Lower leg skin (tissue), 4 donors: ENCODE measurements around the gene MAP1LC3B. TPM values are rescaled to one million over a fixed set of nuclear protein-coding genes. Genes with fewer than 3 reads are reported as not detected.
A peak's percentile ranks its signal among the peaks of the same experiment; 100 is the strongest.

ENCODE experiments used
- DNase-seq, 2 donors: peaks; one replicate each; pipeline ENCODE4 v3.0.0-alpha.2; 2019; ENCODE audit warnings: low spot score in 2 of 2
- H3K4me3 ChIP-seq: fragments of 200-600 bp; sonication (generic); 2 replicates; pipeline ENCODE4 v1.5.1; 2017; ENCODE audit warnings: mild to moderate bottlenecking, low read depth; ENCODE audit not compliant: poor library complexity, severe bottlenecking
- POLR2A ChIP-seq, 2 donors: fragments of 450-650 bp; IDR thresholded peaks; one replicate each; pipeline ENCODE4 v1.6.1; 2016 to 2017; ENCODE audit warnings: antibody characterized with exemption in 2 of 2, mild to moderate bottlenecking in 1 of 2, moderate library complexity in 1 of 2
- WGBS, 2 donors: methylation state at CpG; one replicate each; pipeline ENCODE4 v1.1.5; 2018; 5-methylcytosine and 5-hydroxymethylcytosine counted together
- intact Hi-C: fragments of 100-400 bp; cut with DNase I; formaldehyde crosslinking; loops from one replicate; pipeline ENCODE4 v1.15.0; 2023; ENCODE audit warnings: low total_unique reads
- total RNA-seq, 4 donors: library from RNA; depleted of rRNA; stranded (reverse); fragments of >200 nt; gene quantifications; one replicate each; pipeline ENCODE4 v1.1.0, GENCODE V29; 2016
- TF ChIP-seq, protein P1 (sequence below), 3 donors: fragments of 450-650 bp; IDR thresholded peaks; one replicate each; pipeline ENCODE4 v1.5.1; 2016; ENCODE audit warnings: antibody characterized with exemption in 3 of 3, mild to moderate bottlenecking in 3 of 3, moderate library complexity in 2 of 3

MAP1LC3B gene
- total RNA-seq, 4 donors from 2014 or later, result 73.8 to 76.4 (median 74.5) TPM

DNA sequence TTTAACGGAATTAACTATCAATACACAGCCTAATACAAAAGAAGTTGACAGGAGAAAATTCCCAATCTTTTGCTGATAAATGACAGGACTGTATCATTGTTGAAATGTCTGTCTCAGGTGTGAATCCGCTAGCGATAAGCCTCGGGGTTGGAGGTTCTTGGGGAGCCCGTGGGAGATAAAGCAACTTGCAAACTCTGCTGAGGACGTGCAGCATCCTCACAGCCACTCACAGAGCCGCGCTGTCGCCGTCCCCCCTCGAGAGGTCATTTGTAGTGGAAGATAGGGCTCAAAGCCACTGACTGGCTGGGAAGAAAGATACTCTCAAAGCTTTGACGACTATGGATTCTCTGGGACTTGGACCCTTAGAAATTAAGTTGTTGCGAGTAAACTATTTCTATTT is 17.0 kb downstream of the MAP1LC3B start:
- TF ChIP-seq, protein P1, sequence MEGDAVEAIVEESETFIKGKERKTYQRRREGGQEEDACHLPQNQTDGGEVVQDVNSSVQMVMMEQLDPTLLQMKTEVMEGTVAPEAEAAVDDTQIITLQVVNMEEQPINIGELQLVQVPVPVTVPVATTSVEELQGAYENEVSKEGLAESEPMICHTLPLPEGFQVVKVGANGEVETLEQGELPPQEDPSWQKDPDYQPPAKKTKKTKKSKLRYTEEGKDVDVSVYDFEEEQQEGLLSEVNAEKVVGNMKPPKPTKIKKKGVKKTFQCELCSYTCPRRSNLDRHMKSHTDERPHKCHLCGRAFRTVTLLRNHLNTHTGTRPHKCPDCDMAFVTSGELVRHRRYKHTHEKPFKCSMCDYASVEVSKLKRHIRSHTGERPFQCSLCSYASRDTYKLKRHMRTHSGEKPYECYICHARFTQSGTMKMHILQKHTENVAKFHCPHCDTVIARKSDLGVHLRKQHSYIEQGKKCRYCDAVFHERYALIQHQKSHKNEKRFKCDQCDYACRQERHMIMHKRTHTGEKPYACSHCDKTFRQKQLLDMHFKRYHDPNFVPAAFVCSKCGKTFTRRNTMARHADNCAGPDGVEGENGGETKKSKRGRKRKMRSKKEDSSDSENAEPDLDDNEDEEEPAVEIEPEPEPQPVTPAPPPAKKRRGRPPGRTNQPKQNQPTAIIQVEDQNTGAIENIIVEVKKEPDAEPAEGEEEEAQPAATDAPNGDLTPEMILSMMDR (IDR thresholded peaks at IDR 0.05), result no peak
- TF ChIP-seq POLR2A (IDR thresholded peaks at IDR 0.05), result no peak
- 84 to 87% methylated on average over 13 of the region's 13 CpGs for WGBS, 2 donors
- H3K4me3 ChIP-seq, result no peak overlapping the region
- peak in 1 of 2 donors; percentile 65 for DNase-seq
- intact Hi-C loops, result no loop called here

DNA sequence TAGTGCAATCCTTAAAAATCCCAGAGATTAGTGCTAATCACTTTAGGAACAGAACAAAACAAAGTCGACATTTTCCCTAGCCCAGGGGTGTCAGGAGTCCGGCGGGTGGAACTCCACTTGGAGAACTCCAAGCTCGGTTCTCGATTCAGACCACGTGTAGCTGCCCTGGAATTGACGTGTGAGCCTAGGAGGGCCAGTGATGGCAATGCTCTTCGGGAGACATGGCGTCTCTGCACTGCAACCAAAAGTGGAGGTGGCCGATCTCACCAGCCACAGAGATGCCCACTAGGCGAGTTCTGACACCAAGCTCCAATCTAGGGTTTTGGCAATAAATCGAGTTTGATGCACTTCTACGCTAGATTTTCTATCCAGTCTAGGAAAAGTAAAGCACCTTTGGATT is 17.6 kb downstream of the MAP1LC3B start:
- H3K4me3 ChIP-seq, result no peak overlapping the region
- WGBS, 2 donors, result 90 to 93% methylated on average over 13 of the region's 13 CpGs
- peak in 1 of 2 donors; percentile 69 for DNase-seq
- TF ChIP-seq, protein P1 (IDR thresholded peaks at IDR 0.05), result no peak
- no peak for TF ChIP-seq POLR2A (IDR thresholded peaks at IDR 0.05)
- intact Hi-C loops, result loop anchor here (10.0 kb wide), 1 partner anchor 225 kb away; no protein-coding TSS in a partner anchor

DNA sequence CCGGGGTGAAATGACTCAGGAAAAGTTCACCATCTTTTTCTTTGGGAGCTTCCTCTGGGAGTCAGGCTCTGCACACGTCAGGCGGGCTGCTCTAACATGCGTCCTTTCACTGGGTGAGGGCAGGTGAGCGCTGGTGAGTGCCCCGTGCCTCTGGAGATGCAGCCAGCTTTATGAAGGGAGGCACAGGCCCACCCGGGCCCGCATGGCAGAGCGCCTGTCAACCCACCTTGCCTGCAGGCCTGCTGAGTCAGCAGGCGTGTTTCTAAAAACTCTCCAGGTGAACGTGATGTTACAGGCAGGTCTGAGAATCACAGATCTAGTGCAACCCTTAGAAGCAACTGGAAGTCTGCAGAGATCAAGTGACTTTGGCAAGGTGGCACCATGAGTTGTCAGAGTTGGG is 18.4 kb downstream of the MAP1LC3B start:
- WGBS, 2 donors, result 68 to 76% methylated on average over 11 of the region's 11 CpGs
- TF ChIP-seq POLR2A (IDR thresholded peaks at IDR 0.05), result no peak
- TF ChIP-seq, protein P1 (IDR thresholded peaks at IDR 0.05), result no peak
- no peak overlapping the region for H3K4me3 ChIP-seq
- intact Hi-C loops, result loop anchor here (10.0 kb wide), 1 partner anchor 224 kb away; no protein-coding TSS in a partner anchor
- peak in 1 of 2 donors; percentile 78 for DNase-seq

DNA sequence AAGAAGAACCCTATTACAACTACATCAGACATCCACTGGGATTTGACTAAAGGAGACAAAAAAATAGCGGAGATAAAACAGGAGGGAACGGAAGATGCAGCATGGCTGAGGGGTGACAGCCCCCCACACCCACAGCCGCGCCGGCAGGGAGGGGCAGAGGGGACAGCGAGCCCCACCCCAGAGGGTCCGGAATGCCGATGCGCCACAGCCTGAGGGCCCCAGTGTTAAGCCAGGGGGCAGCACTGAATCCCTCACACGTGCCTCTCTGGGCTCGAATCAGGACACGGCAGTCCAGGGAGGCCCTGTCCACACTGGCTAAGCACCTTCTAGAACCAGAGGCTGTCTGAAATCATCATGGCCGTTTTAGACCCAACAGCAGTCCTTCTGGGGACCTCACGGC is 18.8 kb downstream of the MAP1LC3B start:
- 84 to 86% methylated on average over 14 of the region's 14 CpGs for WGBS, 2 donors
- no peak for TF ChIP-seq POLR2A (IDR thresholded peaks at IDR 0.05)
- TF ChIP-seq, protein P1 (IDR thresholded peaks at IDR 0.05), result no peak
- intact Hi-C loops, result loop anchor here (10.0 kb wide), 1 partner anchor 224 kb away; no protein-coding TSS in a partner anchor
- peak in 1 of 2 donors; percentile 62 for DNase-seq
- no peak overlapping the region for H3K4me3 ChIP-seq

DNA sequence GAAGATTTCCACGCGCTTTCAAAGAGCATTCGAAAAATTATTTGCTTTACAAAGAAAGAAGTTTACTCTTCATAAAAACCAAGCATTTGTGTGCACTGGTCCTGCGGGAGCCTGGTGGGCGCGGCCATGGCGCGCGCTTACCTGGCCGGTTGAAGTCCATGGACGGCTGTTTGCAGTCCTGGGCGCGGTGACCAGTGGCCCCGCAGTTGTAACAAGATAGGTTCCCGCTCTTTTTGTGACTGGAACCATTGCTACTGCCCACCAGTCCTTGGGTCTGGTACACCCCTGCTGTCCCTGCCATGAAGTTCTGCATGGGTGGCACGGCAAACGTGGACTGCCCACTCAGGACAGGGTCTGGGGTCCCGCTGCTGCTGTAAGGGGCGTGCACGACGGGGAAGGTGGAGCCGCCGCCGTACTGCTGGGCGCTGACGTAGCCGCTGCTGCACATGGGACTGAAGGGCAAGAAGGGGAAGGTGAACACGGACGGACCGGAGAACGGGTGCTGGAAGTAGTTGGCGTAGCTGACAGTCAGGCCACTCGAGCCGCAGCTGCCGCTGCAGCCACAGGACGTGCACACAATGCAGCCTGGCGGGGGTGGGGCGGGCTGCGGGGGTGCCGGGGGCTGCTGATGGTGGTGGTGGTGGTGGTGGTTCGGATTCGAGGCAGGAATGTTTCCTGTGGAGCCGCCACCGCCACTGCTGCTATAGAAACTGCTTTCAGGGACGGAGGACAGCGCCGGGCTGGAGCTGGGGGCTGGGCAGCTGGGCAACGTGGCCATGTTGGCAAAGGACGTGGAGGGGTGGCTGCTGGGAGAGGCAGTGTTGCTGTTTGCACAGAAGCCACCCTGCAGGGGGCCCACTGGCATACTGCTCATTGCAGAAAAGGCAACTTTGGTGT is 19.5 kb downstream of the MAP1LC3B start:
- H3K4me3 ChIP-seq, result no peak overlapping the region
- TF ChIP-seq, protein P1 (IDR thresholded peaks at IDR 0.05), result no peak
- TF ChIP-seq POLR2A (IDR thresholded peaks at IDR 0.05), result no peak
- WGBS, 2 donors, result 93 to 95% methylated on average over 49 of the region's 49 CpGs
- intact Hi-C loops, result loop anchor here (10.0 kb wide), 1 partner anchor 223 kb away; no protein-coding TSS in a partner anchor
- peak in 1 of 2 donors; percentile 81 for DNase-seq
